Spleen (tissue), 13 donors: ENCODE data around the gene RAET1G. TPM values are rescaled to one million over a fixed set of nuclear protein-coding genes. Genes with fewer than 3 reads are reported as not detected.
A peak's percentile ranks its signal among the peaks of the same experiment; 100 is the strongest.
"Not testable (repeated sequence)": the region's sequence is repeated elsewhere in the genome, so short reads cannot be mapped to it uniquely, and the experiment has no call there.

Experiments
- DNase-seq: peaks from one replicate; pipeline ENCODE4 v3.0.0-alpha.2; 2020
- H3K27ac ChIP-seq, 8 donors: fragments of 200-600 bp; sonication (generic) in 7 of 8; 1 replicate in 4 of 8; 2 replicates in 4 of 8; pipeline versions ENCODE4 v1.5.0 to v1.8.0; 2016 to 2021; ENCODE audit warnings: inconsistent platforms in 4 of 8, mild to moderate bottlenecking in 4 of 8, moderate library complexity in 1 of 8
- H3K27me3 ChIP-seq, 7 donors: fragments of 200-600 bp; sonication (generic) in 6 of 7; replicated peaks in 1 of 7; 1 replicate in 4 of 7; 2 replicates in 3 of 7; pipeline versions ENCODE4 v1.5.0 to v1.8.0; 2016 to 2021; ENCODE audit warnings: inconsistent platforms in 3 of 7, mild to moderate bottlenecking in 1 of 7
- H3K36me3 ChIP-seq, 6 donors: fragments of 200-600 bp; sonication (generic) in 5 of 6; 1 replicate in 4 of 6; 2 replicates in 2 of 6; pipeline versions ENCODE4 v1.5.0 to v1.8.0; 2016 to 2021; ENCODE audit warnings: inconsistent platforms in 2 of 6
- H3K4me1 ChIP-seq, 6 donors: fragments of 200-600 bp; sonication (generic) in 5 of 6; 1 replicate in 3 of 6; 2 replicates in 3 of 6; pipeline versions ENCODE4 v1.5.0 to v1.8.0; 2016 to 2021; ENCODE audit warnings: inconsistent platforms in 3 of 6
- H3K4me3 ChIP-seq, 8 donors: fragments of 200-600 bp; sonication (generic) in 7 of 8; 1 replicate in 4 of 8; 2 replicates in 4 of 8; pipeline versions ENCODE4 v1.5.0 to v1.8.0; 2016 to 2021; ENCODE audit warnings: inconsistent platforms in 4 of 8, mild to moderate bottlenecking in 4 of 8, moderate library complexity in 2 of 8
- H3K9me3 ChIP-seq, 8 donors: fragments of 200-600 bp; sonication (generic) in 7 of 8; 1 replicate in 4 of 8; 2 replicates in 4 of 8; pipeline versions ENCODE4 v1.5.0 to v1.8.0; 2016 to 2021; ENCODE audit warnings: inconsistent platforms in 4 of 8
- CTCF ChIP-seq, 11 experiments: fragments of 200-600 bp in 7 of 11; fragments of 450-650 bp in 4 of 11; sonication (generic) in 4 of 11; IDR thresholded peaks in 8 of 11; conservative IDR thresholded peaks in 3 of 11; 1 replicate in 7 of 11; 2 replicates in 4 of 11; pipeline versions ENCODE4 v1.4.0 to v1.8.0; 2016 to 2021; ENCODE audit warnings: antibody characterized with exemption in 11 of 11, inconsistent platforms in 4 of 11, mild to moderate bottlenecking in 1 of 11
- POLR2A ChIP-seq, 3 donors: fragments of 450-650 bp; IDR thresholded peaks; one replicate each; pipeline ENCODE4 v1.5.1; 2017; ENCODE audit warnings: antibody characterized with exemption in 3 of 3, mild to moderate bottlenecking in 1 of 3
- POLR2AphosphoS5 ChIP-seq, 3 donors: sonication (generic); formaldehyde crosslinking; IDR thresholded peaks; one replicate each; pipeline ENCODE4 v1.5.1; 2017; ENCODE audit warnings: antibody characterized with exemption in 3 of 3
- WGBS, 5 donors: extraction: QIAGEN DNeasy Blood & Tissue Kit in 3 of 5; methylation state at CpG; one replicate each; pipeline versions ENCODE4 v1.1.5 to v1.1.7; 2013 to 2018; 5-methylcytosine and 5-hydroxymethylcytosine counted together
- intact Hi-C: fragments of 100-400 bp; cut with DNase I; formaldehyde crosslinking; loops from one replicate; pipeline ENCODE4 v1.15.0; 2023; ENCODE audit warnings: low total_unique reads
- long read RNA-seq, 2 donors: transcript quantifications; one replicate each; lab custom pipeline, GENCODE V29; 2026
- polyA plus RNA-seq, 3 donors: library from polyadenylated mRNA; stranded (reverse); fragments of 200-250 nt; gene quantifications; one replicate each; pipeline ENCODE4 v1.2.1, GENCODE V29; 2013
- total RNA-seq, 7 donors: library from RNA; depleted of rRNA in 3 of 7; stranded (reverse); fragments of >200 nt in 3 of 7; fragmentation: NEBNext Ultra II Directional in 4 of 7; extraction: Animal tissue kit (Norgen Biotek cat#: 25700) in 4 of 7; gene quantifications; one replicate each; pipeline versions ENCODE4 v1.1.0 to v1.2.1, GENCODE V29; 2016 to 2021
- donor health status: healthy with polysubstance abuse.
- donor health status: DM: no; HTN: no; CAD: no; lungs with moderate emphysema.
- donor health status: DM: no; HTN: no; CAD: no.
- donor health status: Bipolar disorder and iron deficiency.
- donor health status: healthy.
- donor health status: DM: no; HTN: no; CAD: no.
- donor health status: DM: yes; HTN: yes; CAD: no.

Gene RAET1G
- total RNA-seq (1 to 10 TPM in 1 of 7 donors, not detected in 6; 1.2 TPM), polyA plus RNA-seq (under 1 TPM in 1 of 3 donors, not detected in 2; 0.09 TPM)
- long read RNA-seq, donor 1, result 0 reads
- long read RNA-seq, donor 2, result 0 reads

GRCh38 chr6:149922642-149923326 is at the start of gene RAET1G:
Gene RAET1G, minus strand, starts transcription at chr6:149923121. Its CDS starts 111 bp downstream, at chr6:149923010.
- peaks cover 0 to 35% (median 29%) of the 10 kb centered on the region in 6 donors for H3K4me1 ChIP-seq
- peak; percentile 92 for DNase-seq
- WGBS, 5 donors, result 1 to 4% (median 1%) methylated on average over 30 to 40 of the region's 40 CpGs
- intact Hi-C loops, result loop anchor here (2.0 kb wide), 1 partner anchor 56 kb away; no protein-coding TSS in a partner anchor
- peak within 1 kb of the TSS; percentile 32 to 72 (median 40) for H3K4me3 ChIP-seq
- no peak for TF ChIP-seq POLR2A (IDR thresholded peaks at IDR 0.05)
- peak in 2 of 3 donors; percentile 18 to 42 for TF ChIP-seq POLR2AphosphoS5 (IDR thresholded peaks at IDR 0.05)
- no peak for TF ChIP-seq CTCF (IDR thresholded peaks at IDR 0.05 in 8 of 11, conservative IDR thresholded peaks at IDR 0.05 in 3 of 11)
- H3K27me3 ChIP-seq, result peaks cover 0 to 80% (median 26%) of the 10 kb centered on the region in 7 donors
- H3K36me3 ChIP-seq, result no peaks in the 10 kb centered on the region
- H3K9me3 ChIP-seq, result no peaks in the 10 kb centered on the region
- H3K27ac ChIP-seq, result no peak within 1 kb of the TSS

- WGBS, 5 donors, result 72 to 89% (median 75%) methylated on average over 2 of the region's 2 CpGs
- intact Hi-C loops, result no loop called here
- H3K9me3 ChIP-seq, result no peaks in the 10 kb centered on the region
- no peak overlapping the region for H3K4me3 ChIP-seq
- DNase-seq, result no peak
- TF ChIP-seq POLR2A (IDR thresholded peaks at IDR 0.05), result no peak
- TF ChIP-seq CTCF (IDR thresholded peaks at IDR 0.05 in 8 of 11, conservative IDR thresholded peaks at IDR 0.05 in 3 of 11), result no peak
- no peak for TF ChIP-seq POLR2AphosphoS5 (IDR thresholded peaks at IDR 0.05)
- H3K27me3 ChIP-seq, result peaks cover 0 to 87% (median 27%) of the 10 kb centered on the region in 7 donors
- peaks cover 0 to 10% (median 8%) of the 10 kb centered on the region in 6 donors for H3K4me1 ChIP-seq
- H3K36me3 ChIP-seq, result no peaks in the 10 kb centered on the region
- H3K27ac ChIP-seq, result no peak overlapping the region
These were observed 46.7 kb upstream of the RAET1G start for GRCh38 chr6:149969635-149970034.

GRCh38 chr6:149968909-149969308 is 46.0 kb upstream of the RAET1G start:
- H3K4me3 ChIP-seq, intact Hi-C loops, H3K27ac ChIP-seq, H3K36me3 ChIP-seq, DNase-seq, H3K9me3 ChIP-seq: not testable (repeated sequence)
- peaks cover 4 to 87% (median 28%) of the 10 kb centered on the region in 7 donors for H3K27me3 ChIP-seq
- 59 to 81% (median 73%) methylated on average over 2 of the region's 2 CpGs for WGBS, 5 donors
- peaks cover 0 to 17% (median 15%) of the 10 kb centered on the region in 6 donors for H3K4me1 ChIP-seq

- H3K27ac ChIP-seq, H3K4me3 ChIP-seq, H3K9me3 ChIP-seq, DNase-seq, intact Hi-C loops, H3K36me3 ChIP-seq: not testable (repeated sequence)
- H3K4me1 ChIP-seq, result peaks cover 3 to 26% (median 24%) of the 10 kb centered on the region in 6 donors
- WGBS, 5 donors, result 19 to 67% (median 58%) methylated on average over 1 to 2 of the region's 2 CpGs
- H3K27me3 ChIP-seq, result peaks cover 4 to 87% (median 30%) of the 10 kb centered on the region in 7 donors
These were observed 45.1 kb upstream of the RAET1G start for GRCh38 chr6:149967999-149968398.

- Histone ChIP-seq H3K27me3 (peaks cover 7 to 91% (median 34%) of the 10 kb centered on the region in 7 donors), H3K36me3 (no peaks in the 10 kb centered on the region), H3K9me3 (no peaks in the 10 kb centered on the region), H3K4me3 (no peak overlapping the region), H3K27ac (no peak overlapping the region), H3K4me1 (peaks cover 3 to 30% (median 26%) of the 10 kb centered on the region in 6 donors)
- WGBS, 5 donors, result 75 to 97% (median 87%) methylated on average over 4 of the region's 4 CpGs
- no peak for DNase-seq
- no peak for TF ChIP-seq CTCF (IDR thresholded peaks at IDR 0.05 in 8 of 11, conservative IDR thresholded peaks at IDR 0.05 in 3 of 11)
- TF ChIP-seq POLR2A (IDR thresholded peaks at IDR 0.05), result no peak
- no peak for TF ChIP-seq POLR2AphosphoS5 (IDR thresholded peaks at IDR 0.05)
- intact Hi-C loops, result no loop called here
These were observed 44.7 kb upstream of the RAET1G start for GRCh38 chr6:149967591-149967990.

GRCh38 chr6:149966319-149966718 is 43.4 kb upstream of the RAET1G start:
- H3K4me1 ChIP-seq, result peaks cover 3 to 30% (median 26%) of the 10 kb centered on the region in 6 donors
- intact Hi-C loops, H3K9me3 ChIP-seq, H3K4me3 ChIP-seq, DNase-seq, H3K36me3 ChIP-seq, H3K27ac ChIP-seq: not testable (repeated sequence)
- 83 to 100% (median 94%) methylated on average over 1 to 2 of the region's 2 CpGs; no CpG with 5 or more reads in 1 of the 5 donors for WGBS, 5 donors
- peaks cover 7 to 94% (median 42%) of the 10 kb centered on the region in 7 donors for H3K27me3 ChIP-seq
